IMR-90 (cell line): Measurements from ENCODE around the gene DAGLA. TPM values are rescaled to one million over a fixed set of nuclear protein-coding genes. Genes with fewer than 3 reads are reported as not detected.
A peak's percentile ranks its signal among the peaks of the same experiment; 100 is the strongest.

Experiments
- ATAC-seq: fragments of 200-7000 bp; cut with Tn5 transposase; 2 replicates; pipeline ENCODE4 v1.9.1; 2020; ENCODE audit warnings: low read depth, mild to moderate bottlenecking, moderate library complexity
- BruUV-seq: library from RNA; stranded (reverse); fragments of 400-500 nt; replicated peaks from 2 replicates; lab custom pipeline; 2021; lab: Mats Ljungman, UMichigan
- CTCF ChIA-PET: fragments of 300-600 bp; formaldehyde crosslinking; extraction: SDS; loops from one replicate; lab custom pipeline; 2021; ENCODE audit warnings: antibody characterized with exemption; lab: Yijun Ruan, JAX
- POLR2A ChIA-PET: fragments of 300-600 bp; sonication (Branson Sonifier 250); formaldehyde crosslinking; loops from one replicate; lab custom pipeline; 2022; ENCODE audit warnings: antibody characterized with exemption; ENCODE audit not compliant: unreplicated experiment; lab: Charles Lee
- DNase-seq: peaks from one replicate; pipeline ENCODE4 v3.0.0; 2013
- H2AFZ ChIP-seq: replicated peaks from 2 replicates; pipeline ENCODE3; 2013; ENCODE audit warnings: low read length, mild to moderate bottlenecking; ENCODE audit not compliant: poor library complexity
- H2AK5ac ChIP-seq: 2 replicates; pipeline ENCODE4 v1.6.1; 2013; ENCODE audit warnings: low read depth, low read length, inconsistent platforms
- H2AK9ac ChIP-seq: replicated peaks from 2 replicates; pipeline ENCODE3; 2013; ENCODE audit warnings: mild to moderate bottlenecking, low read depth, low read length, moderate library complexity; ENCODE audit not compliant: poor library complexity
- H2BK120ac ChIP-seq: 2 replicates; pipeline ENCODE4 v1.6.1; 2013; ENCODE audit warnings: low read depth, low read length, inconsistent platforms
- H2BK15ac ChIP-seq: 3 replicates; pipeline ENCODE4 v1.6.1; 2013; ENCODE audit warnings: low read depth, low read length, inconsistent platforms
- H2BK20ac ChIP-seq: 2 replicates; pipeline ENCODE4 v1.6.1; 2013; ENCODE audit warnings: low read depth, mild to moderate bottlenecking, inconsistent platforms, low read length, moderate library complexity
- H2BK5ac ChIP-seq: 2 replicates; pipeline ENCODE4 v1.6.1; 2013; ENCODE audit warnings: mild to moderate bottlenecking, low read depth, low read length, inconsistent platforms; ENCODE audit not compliant: poor library complexity, severe bottlenecking
- H3K14ac ChIP-seq: replicated peaks from 2 replicates; pipeline ENCODE4 v1.6.1; 2013; ENCODE audit warnings: low read depth, low read length, inconsistent platforms
- H3K18ac ChIP-seq: 2 replicates; pipeline ENCODE4 v1.6.1; 2013; ENCODE audit warnings: low read depth, low read length, control low read depth
- H3K23ac ChIP-seq: 2 replicates; pipeline ENCODE4 v1.6.1; 2013; ENCODE audit warnings: low read depth, low read length, inconsistent platforms
- H3K27ac ChIP-seq: 2 replicates; pipeline ENCODE4 v1.5.1; 2013; ENCODE audit warnings: mild to moderate bottlenecking, control low read depth, low read length; ENCODE audit not compliant: insufficient read depth
- H3K27me3 ChIP-seq: 2 replicates; pipeline ENCODE4 v1.6.1; 2013; ENCODE audit warnings: low read length; ENCODE audit not compliant: control insufficient read depth, insufficient read depth
- H3K36me3 ChIP-seq: 2 replicates; pipeline ENCODE4 v1.6.1; 2013; ENCODE audit warnings: low read length, mixed read lengths; ENCODE audit not compliant: control insufficient read depth, insufficient read depth
- H3K4ac ChIP-seq: 2 replicates; pipeline ENCODE4 v1.6.1; 2013; ENCODE audit warnings: low read depth, low read length, inconsistent platforms
- H3K4me1 ChIP-seq: 2 replicates; pipeline ENCODE4 v1.6.1; 2013; ENCODE audit warnings: low read length, mixed read lengths; ENCODE audit not compliant: control insufficient read depth, insufficient read depth
- H3K4me2 ChIP-seq: 2 replicates; pipeline ENCODE4 v1.6.1; 2013; ENCODE audit warnings: low read depth, mild to moderate bottlenecking, control low read depth, low read length, moderate library complexity
- H3K4me3 ChIP-seq: 2 replicates; pipeline ENCODE4 v1.5.1; 2013; ENCODE audit warnings: low read depth, mild to moderate bottlenecking, control low read depth, low read length, moderate library complexity; ENCODE audit not compliant: insufficient read depth
- H3K56ac ChIP-seq: 2 replicates; pipeline ENCODE4 v1.6.1; 2013; ENCODE audit warnings: low read length, inconsistent platforms; ENCODE audit not compliant: insufficient read depth; ENCODE audit errors: extremely low read depth
- H3K79me1 ChIP-seq, 2 experiments: 2 replicates each; pipeline ENCODE4 v1.6.1; 2013; ENCODE audit warnings: low read length in 2 of 2, inconsistent platforms in 1 of 2, low read depth in 1 of 2
- H3K9ac ChIP-seq: 2 replicates; pipeline ENCODE4 v1.6.1; 2013; ENCODE audit warnings: low read depth, low read length, control low read depth
- H3K9me1 ChIP-seq: 2 replicates; pipeline ENCODE4 v1.6.1; 2013; ENCODE audit warnings: low read length, inconsistent platforms; ENCODE audit not compliant: insufficient read depth
- H3K9me3 ChIP-seq: 2 replicates; pipeline ENCODE4 v1.6.1; 2013; ENCODE audit warnings: low read length; ENCODE audit not compliant: control insufficient read depth, insufficient read depth
- H4K20me1 ChIP-seq: 2 replicates; pipeline ENCODE4 v1.6.1; 2013; ENCODE audit warnings: low read length, inconsistent platforms; ENCODE audit not compliant: insufficient read depth
- H4K5ac ChIP-seq: 2 replicates; pipeline ENCODE4 v1.6.1; 2013; ENCODE audit warnings: mild to moderate bottlenecking, low read depth, low read length, control low read depth
- H4K8ac ChIP-seq, 2 experiments: 2 replicates each; pipeline ENCODE4 v1.6.1; 2013; ENCODE audit warnings: low read depth in 2 of 2, low read length in 2 of 2, control low read depth in 1 of 2, inconsistent platforms in 1 of 2
- H4K91ac ChIP-seq: 2 replicates; pipeline ENCODE4 v1.6.1; 2013; ENCODE audit warnings: low read depth, low read length, inconsistent platforms; ENCODE audit not compliant: insufficient read depth
- ELK1 ChIP-seq: fragments of 150-350 bp; IDR thresholded peaks from 2 replicates; pipeline ENCODE4 v1.6.1; 2016; ENCODE audit warnings: low read depth, mild to moderate bottlenecking, low read length, moderate library complexity, borderline replicate concordance
- FOS ChIP-seq: fragments of 150-350 bp; IDR thresholded peaks from 2 replicates; pipeline ENCODE4 v1.6.1; 2016; ENCODE audit warnings: low read depth, low read length
- MAZ ChIP-seq: IDR thresholded peaks from 2 replicates; pipeline ENCODE4 v1.6.1; 2012; ENCODE audit warnings: low read depth, mild to moderate bottlenecking, low read length, improper control_type of control experiment, moderate library complexity, borderline replicate concordance
- RAD21 ChIP-seq: IDR thresholded peaks from 2 replicates; pipeline ENCODE4 v1.6.1; 2012; ENCODE audit warnings: low read length, improper control_type of control experiment
- USF2 ChIP-seq: fragments of 150-350 bp; IDR thresholded peaks from 2 replicates; pipeline ENCODE4 v1.6.1; 2017; ENCODE audit warnings: mild to moderate bottlenecking, antibody characterized with exemption, low read length, low read depth
- WGBS, 2 experiments: methylation state at CpG; one replicate each; pipeline versions ENCODE4 v1.1.5 to v1.1.7; 2013; ENCODE audit warnings: missing lambda C conversion rate in 2 of 2; ENCODE audit not compliant: insufficient read length in 1 of 2; ENCODE audit errors: extremely low coverage in 2 of 2; 5-methylcytosine and 5-hydroxymethylcytosine counted together
- dilution Hi-C: fragments of 300-500 bp; cut with HindIII; formaldehyde crosslinking; loops from one replicate; pipeline ENCODE4 v1.14.3; 2018; ENCODE audit warnings: low sequenced_read_pairs; ENCODE audit not compliant: unreplicated experiment
- in situ Hi-C: fragments of 300-500 bp; cut with MboI; formaldehyde crosslinking; loops from 3 replicates; pipeline ENCODE4 v1.14.3; 2019; ENCODE audit warnings: low sequenced_read_pairs, inconsistent platforms, mixed read lengths
- intact Hi-C: fragments of 100-400 bp; cut with micrococcal nuclease; formaldehyde crosslinking; loops from 2 replicates; pipeline ENCODE4 v1.10.0; 2022
- polyA plus RNA-seq, 3 experiments: library from polyadenylated mRNA; depleted of rRNA; stranded (reverse); fragments of >200 nt; gene quantifications; 2 replicates each; pipeline ENCODE4 v1.2.3, GENCODE V29; 2012; ENCODE audit warnings: low replicate concordance in 1 of 3
- total RNA-seq: library from RNA; depleted of rRNA; stranded (reverse); fragments of >200 nt; gene quantifications from 2 replicates; pipeline ENCODE4 v1.2.3, GENCODE V29; 2012

The DAGLA gene
- total and polyA plus RNA-seq, 2 of the 4 experiments (the other 2 are of a cell fraction), result 0.90 to 3.8 TPM

DNA sequence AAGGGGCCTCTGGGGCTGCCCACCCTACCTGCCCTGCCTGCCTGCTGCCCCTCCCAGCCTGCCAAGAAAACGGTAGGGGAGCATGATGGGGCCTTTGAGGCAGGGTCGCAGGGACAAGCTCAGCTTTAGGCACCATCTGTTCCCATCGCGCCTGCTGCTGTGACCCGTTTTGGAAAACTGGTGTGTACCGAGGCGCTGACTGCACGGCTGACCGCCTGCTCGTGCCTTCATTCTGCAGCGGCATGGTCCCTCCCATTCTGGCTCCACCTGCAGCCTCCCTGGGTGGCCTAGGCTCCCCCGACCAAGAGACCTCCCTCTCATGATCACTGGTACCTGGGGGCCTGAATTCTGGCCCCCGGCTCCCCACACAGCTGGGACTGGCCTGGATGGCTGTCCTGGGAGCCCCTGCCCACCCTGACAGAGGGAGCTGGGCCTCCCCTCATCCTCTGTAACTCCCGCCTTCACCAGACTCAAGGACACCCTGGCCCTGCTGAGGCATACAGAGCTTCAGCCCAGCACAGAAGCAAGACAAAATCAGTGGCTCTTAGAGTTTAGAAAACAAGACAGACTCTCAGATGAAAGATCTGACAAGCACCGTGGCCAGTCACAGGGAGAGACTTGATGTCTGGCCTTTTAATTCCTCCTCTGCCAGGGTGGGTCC, 65.7 kb downstream of the DAGLA start:
- DNase-seq, result no peak
- Histone ChIP-seq H4K91ac (no peak overlapping the region), H2BK15ac (no peak overlapping the region), H3K56ac (no peak overlapping the region), H3K9me1 (no peaks in the 10 kb centered on the region), H3K9ac (no peak overlapping the region), H4K8ac (no peak overlapping the region), H3K79me1 (no peaks in the 10 kb centered on the region), H2AK9ac (no peak overlapping the region), H3K27ac (no peak overlapping the region), H2BK5ac (no peak overlapping the region), H2AK5ac (no peak overlapping the region), H4K5ac (no peak overlapping the region), H3K27me3 (no peaks in the 10 kb centered on the region; the same call in 1 of the 2 replicates), H3K4me3 (no peak overlapping the region), H2AFZ (peak overlapping the region; percentile 41), H3K9me3 (no peaks in the 10 kb centered on the region), H3K36me3 (no peaks in the 10 kb centered on the region; the same call in 1 of the 2 replicates), H4K20me1 (no peaks in the 10 kb centered on the region), H3K4me1 (no peaks in the 10 kb centered on the region; the same call in 1 of the 2 replicates), H3K14ac (no peak overlapping the region), H3K18ac (no peak overlapping the region), H2BK20ac (no peak overlapping the region), H3K4me2 (no peak overlapping the region), H2BK120ac (no peak overlapping the region), H3K23ac (no peak overlapping the region), H3K4ac (no peak overlapping the region)
- intact Hi-C loops, result no loop called here
- ChIA-PET CTCF (no interaction called here), POLR2A (no interaction called here)
- dilution Hi-C loops, result no loop called here
- ATAC-seq, result no peak
- TF ChIP-seq USF2 (no peak), MAZ (no peak), FOS (no peak), ELK1 (no peak), RAD21 (no peak)
- 64% methylated on average over 13 of the region's 15 CpGs; no CpG with 5 or more reads in 1 of the 2 experiments for WGBS, 2 experiments
- no TSS peak for BruUV-seq
- in situ Hi-C loops, result no loop called here
